ENCODE data around the gene LBH. TPM values are rescaled to one million over a fixed set of nuclear protein-coding genes. Genes with fewer than 3 reads are reported as not detected.

Gene LBH
- total RNA-seq, 4 donors from 2014 or later: 7.0 to 37.8 (median 16.3) TPM

GRCh38 chr2:30282721-30283120 is 51.4 kb downstream of the LBH start:
- intact Hi-C loops (cut with DNase I; ENCODE audit: low total_unique reads) (no loop called here), in situ Hi-C loops (cut with MboI; ENCODE audit: low pct_ligation_motif_present in 1 of 4, low pct_unique_long_range_greater_than_20kb in 1 of 4, low sequenced_read_pairs in 3 of 4) (no loop called here)
- peaks cover 0 to 3% (median 0%) of the 10 kb centered on the region in 4 donors for H3K4me1 ChIP-seq
- no peaks in the 10 kb centered on the region for H3K9me3 ChIP-seq
- TF ChIP-seq POLR2AphosphoS5 (IDR thresholded peaks at IDR 0.05) (no peak), POLR2A (IDR thresholded peaks at IDR 0.05) (no peak), EP300 (IDR thresholded peaks at IDR 0.05; ENCODE audit: low read depth) (no peak)
- TF ChIP-seq, protein P1, sequence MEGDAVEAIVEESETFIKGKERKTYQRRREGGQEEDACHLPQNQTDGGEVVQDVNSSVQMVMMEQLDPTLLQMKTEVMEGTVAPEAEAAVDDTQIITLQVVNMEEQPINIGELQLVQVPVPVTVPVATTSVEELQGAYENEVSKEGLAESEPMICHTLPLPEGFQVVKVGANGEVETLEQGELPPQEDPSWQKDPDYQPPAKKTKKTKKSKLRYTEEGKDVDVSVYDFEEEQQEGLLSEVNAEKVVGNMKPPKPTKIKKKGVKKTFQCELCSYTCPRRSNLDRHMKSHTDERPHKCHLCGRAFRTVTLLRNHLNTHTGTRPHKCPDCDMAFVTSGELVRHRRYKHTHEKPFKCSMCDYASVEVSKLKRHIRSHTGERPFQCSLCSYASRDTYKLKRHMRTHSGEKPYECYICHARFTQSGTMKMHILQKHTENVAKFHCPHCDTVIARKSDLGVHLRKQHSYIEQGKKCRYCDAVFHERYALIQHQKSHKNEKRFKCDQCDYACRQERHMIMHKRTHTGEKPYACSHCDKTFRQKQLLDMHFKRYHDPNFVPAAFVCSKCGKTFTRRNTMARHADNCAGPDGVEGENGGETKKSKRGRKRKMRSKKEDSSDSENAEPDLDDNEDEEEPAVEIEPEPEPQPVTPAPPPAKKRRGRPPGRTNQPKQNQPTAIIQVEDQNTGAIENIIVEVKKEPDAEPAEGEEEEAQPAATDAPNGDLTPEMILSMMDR (IDR thresholded peaks at IDR 0.05): no peak
- H3K4me3 ChIP-seq: no peak overlapping the region
- no peak for DNase-seq
- 94% methylated on average over 4 of the region's 4 CpGs; no CpG with 5 or more reads in 1 of the 2 donors for WGBS, 2 donors (ENCODE audit: low coverage in 1 of 2)
- H3K27ac ChIP-seq: no peak overlapping the region
- no peaks in the 10 kb centered on the region for H3K36me3 ChIP-seq
- no peaks in the 10 kb centered on the region for H3K27me3 ChIP-seq

DNA sequence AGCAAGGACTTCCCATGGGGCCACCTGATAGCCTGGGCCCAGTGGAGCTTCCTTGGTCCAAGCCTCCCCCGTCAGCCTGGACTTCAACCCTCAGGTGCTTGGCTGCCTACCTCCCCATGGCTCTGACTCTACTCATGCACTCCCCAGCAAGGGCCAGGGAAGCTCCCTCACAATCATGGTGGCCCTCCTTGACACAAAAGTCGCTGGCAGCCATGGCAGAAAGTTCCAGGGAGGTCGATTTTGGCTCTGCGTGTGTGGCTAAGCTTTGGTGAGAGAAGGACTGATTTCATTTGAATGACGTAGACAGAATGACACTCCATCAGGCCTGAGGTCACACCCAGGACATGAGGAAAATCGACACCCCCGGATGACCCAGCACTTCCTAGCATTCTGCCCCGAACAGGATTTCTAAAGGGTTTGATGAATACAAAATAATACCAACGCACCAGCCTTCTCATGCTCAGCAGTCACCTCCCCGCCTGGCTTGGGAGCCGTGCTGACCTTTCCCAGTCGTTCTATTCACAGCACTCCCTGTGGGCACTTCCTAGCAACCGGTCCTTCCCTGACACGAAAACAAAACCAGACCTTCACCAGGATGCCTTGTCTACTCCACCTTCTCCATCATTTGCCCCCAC is 52.7 kb downstream of the LBH start:
- no peak for TF ChIP-seq EP300 (IDR thresholded peaks at IDR 0.05; ENCODE audit: low read depth)
- TF ChIP-seq POLR2AphosphoS5 (IDR thresholded peaks at IDR 0.05): no peak
- TF ChIP-seq POLR2A (IDR thresholded peaks at IDR 0.05): no peak
- TF ChIP-seq, protein P1 (IDR thresholded peaks at IDR 0.05): no peak
- Histone ChIP-seq H3K4me3 (no peak overlapping the region), H3K27me3 (no peaks in the 10 kb centered on the region), H3K27ac (no peak overlapping the region), H3K9me3 (no peaks in the 10 kb centered on the region), H3K36me3 (no peaks in the 10 kb centered on the region), H3K4me1 (peaks cover 0 to 9% (median 3%) of the 10 kb centered on the region in 4 donors)
- DNase-seq: no peak
- WGBS, 2 donors (ENCODE audit: low coverage in 1 of 2): 90% methylated on average over 14 of the region's 14 CpGs; no CpG with 5 or more reads in 1 of the 2 donors
- in situ Hi-C loops (cut with MboI; ENCODE audit: low pct_ligation_motif_present in 1 of 4, low pct_unique_long_range_greater_than_20kb in 1 of 4, low sequenced_read_pairs in 3 of 4): no loop called here
- intact Hi-C loops (cut with DNase I; ENCODE audit: low total_unique reads): no loop called here

GRCh38 chr2:30285758-30286157 is 54.4 kb downstream of the LBH start:
- in situ Hi-C loops (cut with MboI; ENCODE audit: low pct_ligation_motif_present in 1 of 4, low pct_unique_long_range_greater_than_20kb in 1 of 4, low sequenced_read_pairs in 3 of 4): no loop called here
- Histone ChIP-seq H3K4me1 (peaks cover 0 to 9% (median 3%) of the 10 kb centered on the region in 4 donors), H3K36me3 (no peaks in the 10 kb centered on the region), H3K9me3 (no peaks in the 10 kb centered on the region), H3K27ac (no peak overlapping the region), H3K4me3 (no peak overlapping the region), H3K27me3 (no peaks in the 10 kb centered on the region)
- DNase-seq: no peak
- intact Hi-C loops (cut with DNase I; ENCODE audit: low total_unique reads): no loop called here
- 83 to 93% methylated on average over 3 of the region's 3 CpGs for WGBS, 2 donors (ENCODE audit: low coverage in 1 of 2)
- TF ChIP-seq EP300 (IDR thresholded peaks at IDR 0.05; ENCODE audit: low read depth) (no peak), POLR2AphosphoS5 (IDR thresholded peaks at IDR 0.05) (no peak), POLR2A (IDR thresholded peaks at IDR 0.05) (no peak)
- TF ChIP-seq, protein P1 (IDR thresholded peaks at IDR 0.05): no peak

DNA sequence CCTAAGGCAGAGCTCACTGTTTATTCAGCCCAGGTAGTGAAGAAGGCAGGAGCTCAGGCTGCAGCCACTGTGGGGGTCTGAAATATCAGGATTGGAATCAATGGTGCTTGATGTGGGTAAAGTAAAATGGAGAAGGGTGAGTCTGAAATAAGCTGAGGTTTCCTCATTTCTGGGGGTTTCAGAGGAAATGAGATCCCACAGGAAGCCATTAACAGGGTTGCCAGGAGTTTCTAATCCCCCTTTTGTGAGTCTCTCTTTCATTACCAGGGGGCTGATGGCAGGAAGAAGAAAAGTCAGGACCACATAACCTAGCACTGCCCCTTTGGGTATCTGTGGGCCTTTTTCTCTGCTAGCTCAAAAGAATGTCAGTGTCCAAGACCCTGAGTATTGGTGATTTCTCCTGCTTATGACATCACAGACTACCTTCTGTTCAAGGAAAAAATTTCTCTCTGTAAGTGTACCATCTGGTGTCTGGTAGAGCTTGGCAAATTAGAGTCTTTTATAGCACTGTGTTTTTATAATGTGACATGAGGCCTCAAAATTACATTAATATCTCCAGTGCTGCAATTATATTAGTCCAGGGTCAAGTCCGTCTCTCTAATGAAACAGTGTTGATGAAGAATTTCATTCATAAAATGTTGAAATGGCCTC is 56.0 kb downstream of the LBH start:
- TF ChIP-seq EP300 (IDR thresholded peaks at IDR 0.05; ENCODE audit: low read depth) (no peak), POLR2AphosphoS5 (IDR thresholded peaks at IDR 0.05) (no peak), POLR2A (IDR thresholded peaks at IDR 0.05) (no peak)
- TF ChIP-seq, protein P1 (IDR thresholded peaks at IDR 0.05): no peak
- no peak for DNase-seq
- no peak overlapping the region for H3K4me3 ChIP-seq
- H3K27me3 ChIP-seq: no peaks in the 10 kb centered on the region
- in situ Hi-C loops (cut with MboI; ENCODE audit: low pct_ligation_motif_present in 1 of 4, low pct_unique_long_range_greater_than_20kb in 1 of 4, low sequenced_read_pairs in 3 of 4) (no loop called here), intact Hi-C loops (cut with DNase I; ENCODE audit: low total_unique reads) (no loop called here)
- no peak overlapping the region for H3K27ac ChIP-seq
- no peaks in the 10 kb centered on the region for H3K36me3 ChIP-seq
- H3K4me1 ChIP-seq: peaks cover 0 to 9% (median 3%) of the 10 kb centered on the region in 4 donors
- 84 to 100% methylated on average over 1 of the region's 1 CpG for WGBS, 2 donors (ENCODE audit: low coverage in 1 of 2)
- no peaks in the 10 kb centered on the region for H3K9me3 ChIP-seq
